HG02678 (cell line): ENCODE results near the gene GALR3.

Experiments used
- ATAC-seq: cut with Tn5 transposase; IDR thresholded peaks from one replicate; pipeline ENCODE4 v1.9.1; 2021; ENCODE audit warnings: mild to moderate bottlenecking, moderate library complexity; ENCODE audit not compliant: unreplicated experiment

GALR3 gene

DNA sequence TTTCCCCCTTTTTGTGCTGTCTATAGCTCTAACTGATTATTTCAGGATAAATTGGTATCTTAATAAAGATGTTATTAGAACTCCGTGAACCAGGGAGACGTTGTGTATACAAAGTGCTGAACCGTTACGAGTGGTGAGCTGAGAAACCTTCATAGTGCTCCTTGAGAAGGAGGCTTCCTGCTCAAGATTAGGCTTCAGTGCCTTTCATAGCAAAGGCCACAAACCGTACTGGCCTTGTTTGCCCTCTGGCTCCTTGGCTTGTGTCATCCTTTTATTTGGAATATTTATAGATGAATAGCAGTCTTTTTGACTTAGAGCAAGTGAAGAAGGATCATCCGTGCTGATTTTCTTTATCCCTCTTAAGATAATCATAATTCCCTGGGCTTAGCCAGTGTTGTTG, 42.3 kb downstream of the GALR3 start:
- ATAC-seq, result no peak

DNA sequence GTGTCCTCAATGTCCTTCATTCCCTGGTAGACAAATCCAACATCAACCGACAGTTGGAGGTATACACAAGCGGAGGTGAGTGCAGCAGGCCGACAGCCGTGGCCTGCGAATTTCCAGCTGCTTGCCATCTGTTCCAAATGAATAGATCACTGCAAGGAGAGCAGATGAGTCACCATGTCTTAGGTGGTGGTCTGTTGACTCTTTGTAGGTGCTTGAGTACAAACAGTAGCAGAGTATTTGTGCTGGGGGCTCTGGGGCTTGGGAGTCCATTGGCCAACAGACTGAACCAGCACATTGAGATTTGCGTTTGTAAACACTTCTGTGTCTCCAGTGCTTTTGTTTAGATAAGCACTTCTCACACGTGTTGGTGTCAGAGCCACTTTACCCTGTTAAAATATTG, 47.1 kb downstream of the GALR3 start:
- ATAC-seq, result no peak
